ENCODE data around the gene C2CD3. TPM values are rescaled to one million over a fixed set of nuclear protein-coding genes. Genes with fewer than 3 reads are reported as not detected.

C2CD3 gene
- total and polyA plus RNA-seq, 9 of the 15 experiments (the other 6 are each of a cell fraction or from before 2014, with no cell fraction given), result 4.4 to 20.2 (median 15.4) TPM

- no peak for TF ChIP-seq KDM5B (IDR thresholded peaks at IDR 0.05; ENCODE audit: insufficient replicate concordance, low read depth, low read length)
- TF ChIP-seq NR2F6 (CRISPR knock-in tag; IDR thresholded peaks at IDR 0.05), result no peak
- peak in 1 of 2 experiments; percentile 40; a peak in 2 of 4 replicates for TF ChIP-seq RAD21 (CRISPR knock-in tag; conservative IDR thresholded peaks at IDR 0.05 in 1 of 2, IDR thresholded peaks at IDR 0.05 in 1 of 2)
- TF ChIP-seq FOXJ2 (tag; IDR thresholded peaks at IDR 0.05), result no peak
- TF ChIP-seq CCNT2 (IDR thresholded peaks at IDR 0.05; ENCODE audit: borderline replicate concordance, extremely low read depth, insufficient read length, low read depth, low read length), result no peak
Measured at GRCh38 chr11:74033046-74033445, 137.8 kb downstream of the C2CD3 start (continued).

- Histone ChIP-seq H3K9me3 (replicated peaks; ENCODE audit: control insufficient read depth, insufficient read depth, low read depth, low read length) (no peaks in the 10 kb centered on the region), H3K27me3 (ENCODE audit: control insufficient read depth in 2 of 2, insufficient read depth in 2 of 2, low read length in 2 of 2) (no peaks in the 10 kb centered on the region), H3K4me2 (ENCODE audit: insufficient read depth, low read length) (no peak overlapping the region), H3K4me1 (replicated peaks in 1 of 2; ENCODE audit: control insufficient read depth in 2 of 2, insufficient read depth in 2 of 2, low read length in 2 of 2) (no peaks in the 10 kb centered on the region), H2AFZ (ENCODE audit: low read depth, low read length) (no peak overlapping the region), H3K27ac (ENCODE audit: extremely low read depth, low read depth, low read length) (no peak overlapping the region), H3K9me1 (ENCODE audit: control insufficient read depth, insufficient read depth, low read length) (no peaks in the 10 kb centered on the region), H3K36me3 (ENCODE audit: control insufficient read depth, insufficient read depth, low read length) (peaks cover 21% of the 10 kb centered on the region; the same call in 2 of the 3 replicates), H3K9ac (ENCODE audit: insufficient read depth in 1 of 2, low read depth in 2 of 2, low read length in 2 of 2) (no peak overlapping the region), H4K20me1 (replicated peaks; ENCODE audit: control insufficient read depth, insufficient read depth, low read length) (no peaks in the 10 kb centered on the region), H3K79me2 (ENCODE audit: control insufficient read depth, insufficient read depth, low read length) (no peaks in the 10 kb centered on the region), H3K4me3 (no peak overlapping the region)
- in situ Hi-C loops (cut with MboI) (no loop called here), intact Hi-C loops (cut with micrococcal nuclease) (no loop called here)
- BruUV-seq (replicated peaks), result no TSS peak
- DNase-seq (ENCODE audit: extremely low read depth in 1 of 4, low spot score in 3 of 4), result no peak
- CTCF ChIA-PET (ENCODE audit: low intra/inter-chr PET ratio), result no interaction called here
- POLR2A ChIA-PET, result interaction anchor here (0.9 to 1.2 kb wide), 2 partner anchors 18 to 29 kb away, joined by 3 read pairs; no protein-coding TSS in a partner anchor
- no peak for ATAC-seq
- no peak for FAIRE-seq
- TF ChIP-seq CEBPB (tag; IDR thresholded peaks at IDR 0.05) (peak; percentile 40; the same call in 1 of the 2 replicates), FIP1L1 (IDR thresholded peaks at IDR 0.05; ENCODE audit: low read depth, low read length, poor library complexity, severe bottlenecking) (no peak), CEBPG (CRISPR knock-in tag; IDR thresholded peaks at IDR 0.05) (no peak), CEBPG (tag; conservative IDR thresholded peaks at IDR 0.05 in 1 of 2, IDR thresholded peaks at IDR 0.05 in 1 of 2) (0 out of 4 replicates have a peak, but pooled peaks of 1 of the 2 experiments have one; percentile 20)
- 67% methylated on average over 9 of the region's 9 CpGs for WGBS (ENCODE audit: insufficient coverage, low coverage, missing lambda C conversion rate)
Measured at GRCh38 chr11:74030723-74031676, 139.8 kb downstream of the C2CD3 start.
